GM21737 (cell line): ENCODE results near the gene GOLM1.

ENCODE experiments used
- ATAC-seq: cut with Tn5 transposase; IDR thresholded peaks from one replicate; pipeline ENCODE4 v1.9.1; 2021; ENCODE audit warnings: mild to moderate bottlenecking, moderate library complexity; ENCODE audit not compliant: unreplicated experiment

The GOLM1 gene

GRCh38 chr9:86046930-86047341, 52.4 kb downstream of the GOLM1 start:
- no peak for ATAC-seq

- ATAC-seq = no peak
Measured at GRCh38 chr9:86046071-86046636, 53.2 kb downstream of the GOLM1 start.

- ATAC-seq = no peak
Measured at GRCh38 chr9:86045654-86046053, 53.7 kb downstream of the GOLM1 start.

- ATAC-seq = no peak
Measured at GRCh38 chr9:86043999-86044398, 55.4 kb downstream of the GOLM1 start.

GRCh38 chr9:86043586-86043985, 55.8 kb downstream of the GOLM1 start:
- ATAC-seq = no peak

- no peak for ATAC-seq
Measured at GRCh38 chr9:86042199-86042978, 57.0 kb downstream of the GOLM1 start.

- ATAC-seq = no peak
Measured at GRCh38 chr9:86041311-86041741, 58.0 kb downstream of the GOLM1 start.

- ATAC-seq = no peak
Measured at GRCh38 chr9:86040861-86041155, 58.5 kb downstream of the GOLM1 start.

- ATAC-seq = no peak
Measured at GRCh38 chr9:86039991-86040860, 59.1 kb downstream of the GOLM1 start.

GRCh38 chr9:86036555-86036954, 62.8 kb downstream of the GOLM1 start:
- no peak for ATAC-seq

GRCh38 chr9:86035827-86036440, 63.4 kb downstream of the GOLM1 start:
- no peak for ATAC-seq

GRCh38 chr9:86034863-86035734, 64.3 kb downstream of the GOLM1 start:
- ATAC-seq = no peak

GRCh38 chr9:86027767-86028166, 71.6 kb downstream of the GOLM1 start:
- no peak for ATAC-seq

GRCh38 chr9:86022687-86023266, 76.6 kb downstream of the GOLM1 start:
- ATAC-seq = no peak

- no peak for ATAC-seq
Measured at GRCh38 chr9:86021166-86021565, 78.2 kb downstream of the GOLM1 start.

GRCh38 chr9:86020731-86021130, 78.6 kb downstream of the GOLM1 start:
- no peak for ATAC-seq

- no peak for ATAC-seq
Measured at GRCh38 chr9:86009133-86009532, 90.2 kb downstream of the GOLM1 start.

- no peak for ATAC-seq
Measured at GRCh38 chr9:86005253-86005775, 94.0 kb downstream of the GOLM1 start.

- no peak for ATAC-seq
Measured at GRCh38 chr9:85995599-85995998, 103.8 kb downstream of the GOLM1 start.

- no peak for ATAC-seq
Measured at GRCh38 chr9:85995097-85995496, 104.3 kb downstream of the GOLM1 start.
